ENCODE results near the gene FBXO34. TPM values are rescaled to one million over a fixed set of nuclear protein-coding genes. Genes with fewer than 3 reads are reported as not detected.
"Not testable (repeated sequence)": the region's sequence is repeated elsewhere in the genome, so short reads cannot be mapped to it uniquely, and the experiment has no call there.

Gene FBXO34
- total RNA-seq, 2 experiments from 2014 or later: 26.3 to 28.8 TPM

GRCh38 chr14:55306938-55307589, 35.8 kb downstream of the FBXO34 start:
- H3K9me2 ChIP-seq (ENCODE audit: insufficient read depth, low read length): no peaks in the 10 kb centered on the region
- BruUV-seq (replicated peaks): no TSS peak
- TF ChIP-seq CTCF (conservative IDR thresholded peaks at IDR 0.05; ENCODE audit: low read length) (no peak), EZH2phosphoT487 (IDR thresholded peaks at IDR 0.05; ENCODE audit: borderline replicate concordance, low read depth, low read length) (no peak)
- H3K9me3 ChIP-seq (ENCODE audit: low read length): peaks cover 8% of the 10 kb centered on the region; the same call in 1 of the 2 replicates
- H3K79me2 ChIP-seq (ENCODE audit: insufficient read depth, low read depth, low read length): peaks cover 25% of the 10 kb centered on the region; the same call in 1 of the 2 replicates
- H4K20me1 ChIP-seq (ENCODE audit: insufficient read depth, low read length): peaks cover 3% of the 10 kb centered on the region; the same call in 1 of the 2 replicates
- ChIA-PET POLR2A (no interaction called here), CTCF (ENCODE audit: unreplicated experiment) (no interaction called here)
- H3K4me1 ChIP-seq (ENCODE audit: insufficient read depth, low read length, poor library complexity, severe bottlenecking): peaks cover 19% of the 10 kb centered on the region
- intact Hi-C loops (cut with micrococcal nuclease; ENCODE audit: unreplicated experiment): no loop called here
- no peak overlapping the region for H3K4me3 ChIP-seq (ENCODE audit: low read depth, low read length, poor library complexity, severe bottlenecking)
- no peak overlapping the region for H3K27ac ChIP-seq (ENCODE audit: low read depth, low read length, poor library complexity, severe bottlenecking)
- no peak overlapping the region for H3K4me2 ChIP-seq (ENCODE audit: low read length)
- peaks cover 24% of the 10 kb centered on the region for H3K36me3 ChIP-seq (ENCODE audit: insufficient read depth, low read length)
- no peak for DNase-seq (ENCODE audit: low spot score)
- no peak overlapping the region for H2AFZ ChIP-seq (ENCODE audit: low read length)

DNA sequence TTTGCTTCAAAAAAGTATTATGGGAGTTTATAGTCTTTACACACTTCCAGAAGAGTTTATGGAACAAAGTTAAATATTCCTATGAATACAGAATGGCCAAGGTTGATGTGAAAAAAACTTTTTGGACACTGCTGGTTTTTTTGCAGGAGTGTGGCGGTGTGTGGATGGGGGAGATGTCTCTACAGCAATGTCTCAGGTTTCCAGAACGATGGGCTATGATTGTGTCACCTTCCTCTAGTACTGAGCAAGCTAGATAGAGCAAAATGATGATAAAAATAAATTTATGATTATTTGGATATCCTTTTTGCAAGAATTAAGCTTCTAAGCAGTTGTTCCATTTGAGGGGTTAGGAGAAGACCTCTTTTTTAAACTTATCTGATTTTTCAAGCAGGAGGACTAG, 37.9 kb downstream of the FBXO34 start:
- ChIA-PET POLR2A (interaction anchor here (0.7 kb wide), 1 partner anchor 23 kb away, joined by 3 read pairs; no protein-coding TSS in a partner anchor), CTCF (ENCODE audit: unreplicated experiment) (no interaction called here)
- Histone ChIP-seq H3K79me2 (ENCODE audit: insufficient read depth, low read depth, low read length) (peaks cover 13% of the 10 kb centered on the region; the same call in 1 of the 2 replicates), H3K4me1 (ENCODE audit: insufficient read depth, low read length, poor library complexity, severe bottlenecking) (no peaks in the 10 kb centered on the region), H3K27ac (ENCODE audit: low read depth, low read length, poor library complexity, severe bottlenecking) (no peak overlapping the region), H3K4me3 (ENCODE audit: low read depth, low read length, poor library complexity, severe bottlenecking) (no peak overlapping the region), H3K4me2 (ENCODE audit: low read length) (no peak overlapping the region), H4K20me1 (ENCODE audit: insufficient read depth, low read length) (no peaks in the 10 kb centered on the region), H3K36me3 (ENCODE audit: insufficient read depth, low read length) (peaks cover 43% of the 10 kb centered on the region), H2AFZ (ENCODE audit: low read length) (no peak overlapping the region), H3K9me2 (ENCODE audit: insufficient read depth, low read length) (no peaks in the 10 kb centered on the region), H3K9me3 (ENCODE audit: low read length) (peaks cover 28% of the 10 kb centered on the region; the same call in 1 of the 2 replicates)
- intact Hi-C loops (cut with micrococcal nuclease; ENCODE audit: unreplicated experiment): no loop called here
- no peak for DNase-seq (ENCODE audit: low spot score)
- TF ChIP-seq CTCF (conservative IDR thresholded peaks at IDR 0.05; ENCODE audit: low read length): no peak
- no TSS peak for BruUV-seq (replicated peaks)

DNA sequence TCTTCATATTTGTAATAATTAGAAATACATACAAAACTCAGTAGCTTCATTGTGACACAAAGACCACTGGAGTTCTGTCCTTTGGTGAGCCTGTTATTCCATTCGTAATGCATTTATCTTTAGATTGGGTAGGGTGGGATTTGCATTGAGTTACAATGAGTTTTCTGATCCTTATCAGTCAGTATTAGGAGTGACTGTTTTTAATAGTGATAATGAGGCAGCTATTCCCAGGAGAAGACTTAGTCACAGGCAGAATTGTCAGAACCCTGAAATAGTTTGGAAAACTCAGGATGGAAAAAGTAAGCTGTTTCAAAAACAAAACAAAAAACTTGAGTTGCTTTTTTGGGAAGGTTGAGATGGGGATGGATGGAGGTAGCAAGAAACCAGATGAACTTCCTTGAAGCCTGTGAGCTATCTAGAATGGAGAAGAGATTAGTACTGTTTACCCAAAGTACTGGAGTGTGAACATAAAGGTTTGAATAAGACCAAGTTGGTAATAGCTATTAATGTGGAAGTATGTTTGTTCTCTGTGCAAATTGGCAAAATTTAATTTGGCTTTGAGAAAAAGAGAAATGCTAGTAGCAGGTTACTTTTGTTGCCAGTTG, 38.6 kb downstream of the FBXO34 start:
- Histone ChIP-seq H3K4me1 (ENCODE audit: insufficient read depth, low read length, poor library complexity, severe bottlenecking) (no peaks in the 10 kb centered on the region), H3K4me2 (ENCODE audit: low read length) (no peak overlapping the region), H3K36me3 (ENCODE audit: insufficient read depth, low read length) (peaks cover 50% of the 10 kb centered on the region), H3K27ac (ENCODE audit: low read depth, low read length, poor library complexity, severe bottlenecking) (no peak overlapping the region), H3K4me3 (ENCODE audit: low read depth, low read length, poor library complexity, severe bottlenecking) (no peak overlapping the region), H3K9me3 (ENCODE audit: low read length) (peaks cover 33% of the 10 kb centered on the region; the same call in 1 of the 2 replicates), H2AFZ (ENCODE audit: low read length) (no peak overlapping the region), H3K9me2 (ENCODE audit: insufficient read depth, low read length) (no peaks in the 10 kb centered on the region), H4K20me1 (ENCODE audit: insufficient read depth, low read length) (no peaks in the 10 kb centered on the region), H3K79me2 (ENCODE audit: insufficient read depth, low read depth, low read length) (peaks cover 11% of the 10 kb centered on the region; the same call in 1 of the 2 replicates)
- TF ChIP-seq EZH2phosphoT487 (IDR thresholded peaks at IDR 0.05; ENCODE audit: borderline replicate concordance, low read depth, low read length) (no peak), CTCF (conservative IDR thresholded peaks at IDR 0.05; ENCODE audit: low read length) (no peak)
- POLR2A ChIA-PET: interaction anchor here (0.7 kb wide), 1 partner anchor 17 kb away, joined by 5 read pairs; no protein-coding TSS in a partner anchor
- CTCF ChIA-PET (ENCODE audit: unreplicated experiment): no interaction called here
- BruUV-seq (replicated peaks): no TSS peak
- intact Hi-C loops (cut with micrococcal nuclease; ENCODE audit: unreplicated experiment): no loop called here
- no peak for DNase-seq (ENCODE audit: low spot score)

DNA sequence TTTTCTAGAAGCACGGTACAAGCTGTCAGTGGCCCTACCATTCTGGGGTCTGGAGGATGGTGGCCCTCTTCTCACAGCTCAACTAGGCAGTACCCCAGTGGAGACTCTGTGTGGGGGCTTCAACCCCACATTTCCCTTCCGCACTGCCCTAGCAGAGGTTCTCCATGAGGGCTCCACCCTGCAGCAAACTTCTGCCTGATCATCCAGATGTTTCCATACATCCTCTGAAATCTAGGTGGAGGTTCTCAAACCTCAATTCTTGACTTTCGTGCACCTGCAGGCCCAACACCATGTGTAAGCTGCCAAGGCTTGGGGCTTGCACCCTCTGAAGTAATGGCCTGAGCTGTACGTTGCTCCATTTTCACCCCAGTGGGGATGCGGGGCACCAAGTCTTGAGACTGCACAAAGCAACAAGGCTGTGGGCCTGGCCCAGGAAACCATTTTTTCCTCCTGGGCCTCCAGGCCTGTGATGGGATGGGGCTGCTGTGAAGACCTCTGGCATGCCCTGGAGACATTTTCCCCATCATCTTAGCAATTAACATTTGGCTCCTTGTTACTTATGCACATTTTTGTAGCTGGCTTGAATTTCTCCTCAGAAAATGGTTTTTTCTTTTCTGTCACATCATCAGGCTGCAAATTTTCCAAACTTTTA, 41.3 kb downstream of the FBXO34 start:
- H3K27ac ChIP-seq (ENCODE audit: low read depth, low read length, poor library complexity, severe bottlenecking); DNase-seq (ENCODE audit: low spot score); H3K4me3 ChIP-seq (ENCODE audit: low read depth, low read length, poor library complexity, severe bottlenecking); H2AFZ ChIP-seq (ENCODE audit: low read length); H3K9me2 ChIP-seq (ENCODE audit: insufficient read depth, low read length); H3K79me2 ChIP-seq (ENCODE audit: insufficient read depth, low read depth, low read length); BruUV-seq (replicated peaks); intact Hi-C loops (cut with micrococcal nuclease; ENCODE audit: unreplicated experiment); CTCF ChIA-PET (ENCODE audit: unreplicated experiment); H4K20me1 ChIP-seq (ENCODE audit: insufficient read depth, low read length); H3K4me2 ChIP-seq (ENCODE audit: low read length); POLR2A ChIA-PET; H3K4me1 ChIP-seq (ENCODE audit: insufficient read depth, low read length, poor library complexity, severe bottlenecking): not testable (repeated sequence)
- Histone ChIP-seq H3K9me3 (ENCODE audit: low read length) (peaks cover 45% of the 10 kb centered on the region), H3K36me3 (ENCODE audit: insufficient read depth, low read length) (peaks cover 75% of the 10 kb centered on the region)
